T-cell (primary cell): ENCODE measurements around the gene SPINK9. TPM values are rescaled to one million over a fixed set of nuclear protein-coding genes. Genes with fewer than 3 reads are reported as not detected.

Source experiments
- ATAC-seq, 4 experiments: fragments of 200-7000 bp in 3 of 4; fragments of 150-1000 bp in 1 of 4; cut with Tn5 transposase; replicated peaks in 1 of 4; 1 replicate in 3 of 4; 2 replicates in 1 of 4; pipeline ENCODE4 v1.10.0; 2021; ENCODE audit warnings: moderate library complexity in 3 of 4, mild to moderate bottlenecking in 2 of 4, moderate number of reproducible peaks in 1 of 4
- CTCF ChIA-PET, 2 donors: fragments of 300-600 bp; sonication (Branson Sonifier 250); formaldehyde crosslinking; loops; one replicate each; lab custom pipeline; 2022; ENCODE audit warnings: antibody characterized with exemption in 2 of 2; lab: Charles Lee
- POLR2A ChIA-PET, 2 donors: fragments of 300-600 bp; sonication (Branson Sonifier 250); formaldehyde crosslinking; loops; one replicate each; lab custom pipeline; 2022; ENCODE audit warnings: antibody characterized with exemption in 2 of 2; lab: Charles Lee
- DNase-seq, 35 experiments: peaks; one replicate each; pipeline versions ENCODE4 v3.0.0 to v3.0.0-alpha.2; 2013 to 2023
- H3K27ac ChIP-seq: one replicate; pipeline ENCODE4 v1.5.1; 2013; ENCODE audit warnings: low read length
- H3K27me3 ChIP-seq, 2 experiments: replicated peaks in 1 of 2; 1 replicate in 1 of 2; 2 replicates in 1 of 2; pipeline versions ENCODE4 v1.6.1 to v1.7.0; 2013; ENCODE audit warnings: low read length in 1 of 2, mixed read lengths in 1 of 2; ENCODE audit not compliant: control insufficient read depth in 2 of 2, insufficient read depth in 2 of 2; ENCODE audit errors: extremely low read depth in 1 of 2
- H3K36me3 ChIP-seq, 2 donors: 1 replicate in 1 of 2; 2 replicates in 1 of 2; pipeline versions ENCODE4 v1.6.1 to v1.7.0; 2013; ENCODE audit warnings: low read length in 1 of 2; ENCODE audit not compliant: control insufficient read depth in 2 of 2, insufficient read depth in 1 of 2; ENCODE audit errors: extremely low read depth in 1 of 2
- H3K4me1 ChIP-seq, 2 experiments: 1 replicate in 1 of 2; 2 replicates in 1 of 2; pipeline versions ENCODE4 v1.6.1 to v1.7.0; 2013; ENCODE audit warnings: low read length in 2 of 2, mixed read lengths in 1 of 2; ENCODE audit not compliant: insufficient read depth in 2 of 2, control insufficient read depth in 1 of 2; ENCODE audit errors: extremely low read depth in 1 of 2
- H3K4me3 ChIP-seq, 2 donors: 1 replicate in 1 of 2; 2 replicates in 1 of 2; pipeline versions ENCODE4 v1.5.1 to v1.7.0; 2013; ENCODE audit warnings: mild to moderate bottlenecking in 2 of 2, low read length in 1 of 2, moderate library complexity in 1 of 2; ENCODE audit not compliant: control insufficient read depth in 1 of 2; ENCODE audit errors: extremely low read depth in 1 of 2
- H3K9me3 ChIP-seq: 2 replicates; pipeline ENCODE4 v1.7.0; 2013
- H3K27ac Mint-ChIP-seq, 2 donors: one replicate each; pipeline ENCODE4 v1.8.0; 2020 to 2021; ENCODE audit warnings: mild to moderate bottlenecking in 2 of 2, mixed read lengths in 2 of 2
- H3K27me3 Mint-ChIP-seq, 2 donors: one replicate each; pipeline ENCODE4 v1.8.0; 2021 to 2022; ENCODE audit warnings: mixed read lengths in 2 of 2
- H3K36me3 Mint-ChIP-seq: one replicate; pipeline ENCODE4 v1.8.0; 2021; ENCODE audit warnings: mixed read lengths
- H3K4me1 Mint-ChIP-seq, 3 donors: one replicate each; pipeline ENCODE4 v1.8.0; 2020 to 2022; ENCODE audit warnings: mixed read lengths in 3 of 3, mild to moderate bottlenecking in 1 of 3
- H3K4me3 Mint-ChIP-seq, 3 donors: one replicate each; pipeline ENCODE4 v1.8.0; 2020 to 2022; ENCODE audit warnings: mild to moderate bottlenecking in 3 of 3, mixed read lengths in 3 of 3, moderate library complexity in 3 of 3
- H3K9me3 Mint-ChIP-seq, 3 donors: one replicate each; pipeline ENCODE4 v1.8.0; 2020 to 2022; ENCODE audit warnings: mixed read lengths in 3 of 3
- WGBS: methylation state at CpG from one replicate; pipeline ENCODE4 v1.1.5; 2013; ENCODE audit warnings: missing lambda C conversion rate; ENCODE audit not compliant: insufficient coverage; 5-methylcytosine and 5-hydroxymethylcytosine counted together
- total RNA-seq, 35 experiments: library from RNA in 6 of 35; stranded (reverse) in 6 of 35; fragments of 120-200 nt in 1 of 35; gene quantifications; one replicate each; pipeline versions ENCODE4 v1.2.1 to v1.2.4 and lab custom pipeline; 2013 to 2026

Gene SPINK9
- total RNA-seq, 5 donors from 2014 or later (not counting 1 experiment from before 2014, with no cell fraction given) = not detected

DNA sequence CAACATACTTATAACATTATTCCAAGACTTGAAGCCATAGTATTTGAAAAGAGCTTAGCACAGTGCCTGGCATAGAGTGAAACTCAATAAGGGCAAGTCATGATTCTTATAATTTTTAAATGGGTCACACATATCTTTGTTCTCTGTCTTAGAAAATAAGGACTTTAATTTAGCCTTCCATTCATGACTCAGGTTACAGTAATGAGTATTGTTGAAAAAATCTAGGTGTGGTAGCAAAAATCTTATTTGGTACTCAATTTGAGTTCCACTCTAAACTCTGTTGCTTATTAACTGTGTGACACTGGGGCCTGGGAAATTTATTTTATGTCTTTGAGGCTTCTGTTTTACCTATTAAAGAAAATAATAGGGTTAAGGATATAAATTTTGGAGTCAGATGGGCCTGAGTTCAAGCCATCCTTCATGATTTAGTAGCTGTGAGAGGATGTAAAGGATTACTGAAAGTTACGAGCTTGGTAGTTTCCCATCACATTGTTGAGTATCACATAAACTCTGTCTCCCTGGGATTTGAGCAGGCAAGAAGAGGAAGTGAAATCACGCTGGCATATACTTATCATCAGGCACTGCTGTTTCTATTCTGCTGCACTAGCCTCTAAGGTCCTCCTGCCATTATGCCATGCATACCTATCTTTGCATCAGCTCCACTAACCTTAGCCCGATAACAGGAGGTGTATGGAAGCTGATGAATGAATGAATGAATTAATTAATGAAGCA is 1.5 kb downstream of the SPINK9 start:
- no peaks in the 10 kb centered on the region for H3K9me3 Mint-ChIP-seq
- no peaks in the 10 kb centered on the region for H3K4me1 Mint-ChIP-seq
- DNase-seq (no peak), ATAC-seq (no peak)
- H3K36me3 ChIP-seq = no peaks in the 10 kb centered on the region
- no peak overlapping the region for H3K4me3 ChIP-seq
- H3K27ac ChIP-seq = no peak overlapping the region
- H3K9me3 ChIP-seq = no peaks in the 10 kb centered on the region
- no peaks in the 10 kb centered on the region for H3K27me3 ChIP-seq
- ChIA-PET POLR2A (no interaction called here), CTCF (no interaction called here)
- WGBS = no CpG with 5 or more reads among the region's 3 CpGs
- no peak overlapping the region for H3K4me3 Mint-ChIP-seq
- H3K27me3 Mint-ChIP-seq = peaks cover 3 to 5% of the 10 kb centered on the region in 2 donors
- no peaks in the 10 kb centered on the region for H3K4me1 ChIP-seq
- H3K27ac Mint-ChIP-seq = no peak overlapping the region
- H3K36me3 Mint-ChIP-seq = peaks cover 3% of the 10 kb centered on the region

DNA sequence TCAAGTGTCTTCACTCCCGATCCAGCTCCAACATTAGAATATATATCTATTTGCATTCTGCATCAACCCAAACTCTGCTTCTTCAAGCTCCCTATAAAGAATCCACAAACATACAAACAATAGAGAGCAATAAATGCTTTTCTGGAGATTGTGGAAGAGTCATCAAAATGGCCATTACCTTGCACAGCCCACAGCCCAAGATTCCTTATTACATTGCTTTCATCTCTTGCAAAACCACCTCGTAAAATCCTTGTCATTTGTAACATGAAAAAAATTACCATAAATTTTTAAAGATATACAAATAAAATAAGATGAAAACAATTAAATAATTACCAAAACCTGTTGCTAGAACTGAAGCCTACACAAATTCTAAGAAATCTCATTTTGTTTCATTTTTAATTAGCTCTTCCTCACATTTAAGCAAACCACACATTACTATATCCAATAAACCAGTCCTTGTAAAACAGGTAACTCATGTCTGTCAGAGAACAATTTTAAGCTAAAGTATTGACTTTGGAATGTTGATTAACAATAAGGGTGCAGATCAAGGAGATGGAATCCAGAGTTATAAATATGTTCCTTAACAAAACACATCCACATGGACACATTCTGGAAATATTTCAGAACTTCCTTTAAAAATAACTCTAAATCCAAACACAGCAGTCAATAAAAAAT is 7.1 kb downstream of the SPINK9 start:
- Mint-ChIP-seq H3K4me1 (no peaks in the 10 kb centered on the region), H3K4me3 (no peak overlapping the region), H3K27ac (no peak overlapping the region), H3K27me3 (no peaks in the 10 kb centered on the region), H3K9me3 (no peaks in the 10 kb centered on the region), H3K36me3 (no peaks in the 10 kb centered on the region)
- Histone ChIP-seq H3K27ac (no peak overlapping the region), H3K4me3 (no peak overlapping the region), H3K9me3 (no peaks in the 10 kb centered on the region), H3K36me3 (no peaks in the 10 kb centered on the region), H3K4me1 (no peaks in the 10 kb centered on the region), H3K27me3 (no peaks in the 10 kb centered on the region)
- CTCF ChIA-PET = no interaction called here
- WGBS = 80% methylated on average over 1 of the region's 2 CpGs
- POLR2A ChIA-PET = no interaction called here
- ATAC-seq (no peak), DNase-seq (no peak)

DNA sequence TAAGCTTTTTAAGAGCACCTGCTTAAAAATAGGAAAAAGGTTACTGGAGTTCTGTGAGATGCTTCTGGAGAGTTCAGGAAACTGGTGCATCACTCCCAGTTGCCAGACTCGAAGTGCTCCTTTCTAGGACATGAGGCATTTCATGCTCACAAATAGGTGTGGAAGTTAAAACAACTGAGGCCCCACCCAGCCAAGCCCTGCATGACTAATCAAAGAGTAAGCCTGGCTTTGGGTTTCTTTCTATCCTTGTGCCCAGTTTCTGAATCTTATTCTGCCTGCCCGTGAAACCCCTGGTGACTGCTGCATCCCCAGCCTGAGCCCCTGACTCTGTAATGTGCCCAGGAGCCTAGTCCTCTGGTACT is 7.7 kb downstream of the SPINK9 start:
- ChIA-PET POLR2A (no interaction called here), CTCF (no interaction called here)
- DNase-seq (no peak), ATAC-seq (no peak)
- H3K9me3 ChIP-seq = no peaks in the 10 kb centered on the region
- H3K27me3 ChIP-seq = no peaks in the 10 kb centered on the region
- H3K4me3 ChIP-seq = no peak overlapping the region
- Mint-ChIP-seq H3K27me3 (no peaks in the 10 kb centered on the region), H3K36me3 (no peaks in the 10 kb centered on the region), H3K27ac (no peak overlapping the region), H3K9me3 (no peaks in the 10 kb centered on the region), H3K4me1 (no peaks in the 10 kb centered on the region), H3K4me3 (no peak overlapping the region)
- 58% methylated on average over 2 of the region's 2 CpGs for WGBS
- H3K4me1 ChIP-seq = no peaks in the 10 kb centered on the region
- H3K27ac ChIP-seq = no peak overlapping the region
- H3K36me3 ChIP-seq = no peaks in the 10 kb centered on the region

DNA sequence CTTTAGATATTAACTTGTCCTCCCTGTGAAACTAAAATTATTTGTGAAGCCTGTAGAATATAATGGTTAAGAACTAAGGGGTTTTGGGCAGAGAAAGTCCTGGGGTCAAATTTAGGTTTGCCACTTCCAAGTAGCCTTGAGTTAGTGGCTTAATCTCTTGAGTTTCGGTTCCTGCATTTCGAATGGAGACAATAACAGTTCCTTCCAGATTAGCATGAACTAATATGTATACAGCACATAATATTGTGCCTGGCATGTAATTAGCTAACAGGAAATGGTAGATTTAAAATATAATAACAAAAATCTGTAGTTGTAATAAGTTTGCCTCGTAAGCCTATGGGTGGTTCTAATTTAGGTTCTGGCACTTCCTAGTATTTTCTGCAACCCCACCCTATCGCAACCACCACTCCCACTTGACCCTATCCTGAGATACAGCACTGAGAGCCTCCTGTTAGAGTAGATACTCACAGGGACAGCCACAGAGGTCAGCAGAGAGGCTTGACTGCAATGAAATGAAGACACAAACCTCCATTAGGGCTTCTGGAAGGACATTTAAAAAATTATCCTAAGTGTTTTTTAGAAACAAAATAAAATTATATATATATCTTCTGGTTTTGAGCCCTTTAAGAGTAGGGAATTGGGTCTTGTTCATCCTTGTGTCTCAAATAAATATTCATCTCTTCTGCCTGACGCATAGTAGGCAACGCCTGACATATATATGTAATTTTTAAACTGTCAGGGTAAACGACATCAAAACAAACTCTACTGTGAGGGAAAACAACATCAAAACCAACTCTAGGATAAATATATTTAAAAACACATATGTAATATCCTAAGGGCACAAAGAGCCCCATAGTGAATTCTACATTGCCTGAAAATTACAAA is 8.5 kb downstream of the SPINK9 start:
- CTCF ChIA-PET = no interaction called here

DNA sequence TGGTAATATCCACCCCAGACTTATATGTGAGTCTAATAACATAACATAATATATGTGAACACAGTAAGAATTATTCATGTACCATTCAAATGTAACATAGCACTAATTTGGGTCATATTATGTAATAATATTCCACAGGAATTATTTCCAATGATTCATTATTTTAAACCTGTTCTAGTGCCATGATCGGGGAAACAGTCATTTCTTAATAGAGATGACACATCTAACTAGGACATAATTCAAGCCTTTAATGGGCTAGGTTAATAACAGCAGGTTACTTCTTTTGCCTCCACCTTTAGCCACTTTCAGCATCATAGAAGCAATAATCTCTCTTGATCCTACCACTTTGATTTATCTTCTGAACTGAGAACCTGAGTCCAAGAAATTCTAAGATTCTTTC is 12.3 kb downstream of the SPINK9 start:
- H3K27me3 Mint-ChIP-seq = no peaks in the 10 kb centered on the region
- POLR2A ChIA-PET = no interaction called here
- no peak overlapping the region for H3K27ac Mint-ChIP-seq
- ATAC-seq = no peak
- WGBS = no CpG with 5 or more reads among the region's 1 CpG
- no peaks in the 10 kb centered on the region for H3K9me3 Mint-ChIP-seq
- no peaks in the 10 kb centered on the region for H3K9me3 ChIP-seq
- H3K36me3 Mint-ChIP-seq = peaks cover 4% of the 10 kb centered on the region
- no peak overlapping the region for H3K4me3 Mint-ChIP-seq
- H3K4me1 ChIP-seq = no peaks in the 10 kb centered on the region
- no peaks in the 10 kb centered on the region for H3K4me1 Mint-ChIP-seq
- H3K36me3 ChIP-seq = no peaks in the 10 kb centered on the region
- no peak overlapping the region for H3K4me3 ChIP-seq
- CTCF ChIA-PET = no interaction called here
- no peak for DNase-seq
- no peak overlapping the region for H3K27ac ChIP-seq
- no peaks in the 10 kb centered on the region for H3K27me3 ChIP-seq

More for the DNA sequence above, 8.5 kb downstream of the SPINK9 start:
- H3K4me1 ChIP-seq = no peaks in the 10 kb centered on the region
- no peaks in the 10 kb centered on the region for H3K27me3 ChIP-seq
- no peak for DNase-seq
- Mint-ChIP-seq H3K4me3 (no peak overlapping the region), H3K27ac (no peak overlapping the region), H3K9me3 (no peaks in the 10 kb centered on the region), H3K36me3 (no peaks in the 10 kb centered on the region), H3K4me1 (no peaks in the 10 kb centered on the region), H3K27me3 (no peaks in the 10 kb centered on the region)
- H3K4me3 ChIP-seq = no peak overlapping the region
- H3K27ac ChIP-seq = no peak overlapping the region
- H3K36me3 ChIP-seq = no peaks in the 10 kb centered on the region
- POLR2A ChIA-PET = no interaction called here
- WGBS = 100% methylated on average over 1 of the region's 7 CpGs
- H3K9me3 ChIP-seq = no peaks in the 10 kb centered on the region
- no peak for ATAC-seq

DNA sequence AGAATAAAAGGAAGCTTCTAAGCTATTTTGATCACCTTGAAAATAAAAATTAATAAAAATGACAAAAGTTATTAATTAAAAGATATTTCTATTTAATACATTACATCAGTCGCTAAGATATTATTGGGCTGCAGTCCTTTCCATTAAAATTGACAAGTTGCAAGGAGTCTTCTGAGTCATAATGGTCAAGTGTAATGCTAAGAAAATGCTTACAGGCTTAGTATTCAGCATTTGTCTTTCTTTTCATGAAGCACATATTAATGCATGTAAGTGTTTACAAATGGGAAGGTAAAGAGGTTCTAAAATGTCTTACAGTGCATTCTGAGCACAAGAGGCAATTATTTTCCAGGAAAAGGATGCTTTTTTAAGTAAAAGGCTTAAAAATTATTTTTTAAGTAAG is 17.3 kb downstream of the SPINK9 start:
- ATAC-seq (no peak), DNase-seq (no peak)
- Histone ChIP-seq H3K27ac (no peak overlapping the region), H3K36me3 (no peaks in the 10 kb centered on the region), H3K4me3 (no peak overlapping the region), H3K9me3 (no peaks in the 10 kb centered on the region), H3K27me3 (no peaks in the 10 kb centered on the region), H3K4me1 (no peaks in the 10 kb centered on the region)
- Mint-ChIP-seq H3K9me3 (no peaks in the 10 kb centered on the region), H3K4me3 (no peak overlapping the region), H3K36me3 (peaks cover 4% of the 10 kb centered on the region), H3K27me3 (peaks cover 0 to 6% of the 10 kb centered on the region in 2 donors), H3K4me1 (no peaks in the 10 kb centered on the region), H3K27ac (no peak overlapping the region)
- ChIA-PET POLR2A (no interaction called here), CTCF (no interaction called here)
- no CpG with 5 or more reads among the region's 1 CpG for WGBS
